Activated naive CD8-positive, alpha-beta T cell (primary cell): ENCODE measurements around the gene ARSI.

Experiments used
- H3K27ac Mint-ChIP-seq: one replicate; pipeline ENCODE4 v1.8.0; 2021; ENCODE audit warnings: mixed read lengths
- H3K27me3 Mint-ChIP-seq: one replicate; pipeline ENCODE4 v1.8.0; 2021; ENCODE audit warnings: mixed read lengths
- H3K36me3 Mint-ChIP-seq: one replicate; pipeline ENCODE4 v1.8.0; 2021; ENCODE audit warnings: mixed read lengths
- H3K4me1 Mint-ChIP-seq: one replicate; pipeline ENCODE4 v1.8.0; 2021; ENCODE audit warnings: low read depth, mixed read lengths
- H3K4me3 Mint-ChIP-seq: one replicate; pipeline ENCODE4 v1.8.0; 2021; ENCODE audit warnings: mild to moderate bottlenecking, mixed read lengths
- H3K9me3 Mint-ChIP-seq: one replicate; pipeline ENCODE4 v1.8.0; 2021; ENCODE audit warnings: low read depth, mixed read lengths

The ARSI gene

DNA sequence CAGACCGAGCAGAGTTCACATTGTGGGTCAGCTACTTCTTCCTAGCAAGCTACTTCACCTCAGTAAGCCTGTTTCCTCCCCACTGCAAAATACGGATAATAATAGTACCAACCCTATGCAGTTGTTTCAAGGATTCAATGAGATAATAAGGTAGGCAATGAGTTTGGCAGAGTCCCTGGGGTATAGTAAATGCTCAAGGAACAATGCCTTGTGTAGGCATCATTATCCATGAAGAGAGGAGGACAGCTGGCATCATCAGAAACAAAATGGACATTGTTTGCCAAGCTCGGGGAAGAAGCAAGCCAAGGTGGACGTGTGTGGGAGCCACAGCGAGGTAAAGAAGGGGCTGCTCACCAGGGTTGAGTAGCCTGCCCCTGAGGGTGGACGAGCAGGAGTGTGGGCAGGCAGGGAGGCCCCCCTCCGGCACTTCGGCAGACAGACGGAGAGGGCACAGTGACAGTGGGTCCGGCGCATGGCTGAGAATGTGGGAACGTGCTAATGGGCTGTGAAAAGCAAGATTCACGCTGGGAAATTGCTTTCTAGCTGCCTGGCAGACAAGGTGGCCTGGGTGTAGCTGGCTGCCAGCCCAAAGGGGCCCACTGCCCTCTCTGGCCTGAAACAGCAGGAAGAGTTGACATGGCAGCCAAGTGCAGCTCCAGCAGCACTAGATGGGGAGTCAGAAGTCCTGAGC is 23.2 kb downstream of the ARSI start:
- H3K36me3 Mint-ChIP-seq: no peaks in the 10 kb centered on the region
- no peak overlapping the region for H3K4me3 Mint-ChIP-seq
- H3K4me1 Mint-ChIP-seq: no peaks in the 10 kb centered on the region
- H3K9me3 Mint-ChIP-seq: no peaks in the 10 kb centered on the region
- no peak overlapping the region for H3K27ac Mint-ChIP-seq
- H3K27me3 Mint-ChIP-seq: peaks cover 4% of the 10 kb centered on the region

DNA sequence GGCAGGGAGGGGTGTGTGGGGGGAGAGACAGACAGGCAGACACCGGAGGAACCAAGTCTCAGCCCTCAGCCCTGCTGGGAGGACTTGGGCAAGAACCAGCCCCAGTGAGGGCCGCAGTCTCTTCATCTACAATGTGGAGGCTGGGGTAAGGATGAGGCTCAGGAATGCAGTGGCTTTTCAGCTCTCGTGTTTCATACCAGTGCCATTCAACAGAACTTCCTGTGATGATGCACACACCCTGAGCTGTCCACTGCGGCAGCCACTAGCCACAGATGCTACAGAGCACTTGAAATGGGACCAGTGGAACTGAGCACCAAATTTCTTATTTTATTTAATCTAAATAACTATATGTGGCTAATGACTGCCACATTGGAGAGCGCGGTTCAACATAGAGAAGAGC is 23.8 kb downstream of the ARSI start:
- no peaks in the 10 kb centered on the region for H3K4me1 Mint-ChIP-seq
- H3K27ac Mint-ChIP-seq: no peak overlapping the region
- peaks cover 4% of the 10 kb centered on the region for H3K27me3 Mint-ChIP-seq
- H3K36me3 Mint-ChIP-seq: no peaks in the 10 kb centered on the region
- H3K9me3 Mint-ChIP-seq: no peaks in the 10 kb centered on the region
- H3K4me3 Mint-ChIP-seq: no peak overlapping the region

DNA sequence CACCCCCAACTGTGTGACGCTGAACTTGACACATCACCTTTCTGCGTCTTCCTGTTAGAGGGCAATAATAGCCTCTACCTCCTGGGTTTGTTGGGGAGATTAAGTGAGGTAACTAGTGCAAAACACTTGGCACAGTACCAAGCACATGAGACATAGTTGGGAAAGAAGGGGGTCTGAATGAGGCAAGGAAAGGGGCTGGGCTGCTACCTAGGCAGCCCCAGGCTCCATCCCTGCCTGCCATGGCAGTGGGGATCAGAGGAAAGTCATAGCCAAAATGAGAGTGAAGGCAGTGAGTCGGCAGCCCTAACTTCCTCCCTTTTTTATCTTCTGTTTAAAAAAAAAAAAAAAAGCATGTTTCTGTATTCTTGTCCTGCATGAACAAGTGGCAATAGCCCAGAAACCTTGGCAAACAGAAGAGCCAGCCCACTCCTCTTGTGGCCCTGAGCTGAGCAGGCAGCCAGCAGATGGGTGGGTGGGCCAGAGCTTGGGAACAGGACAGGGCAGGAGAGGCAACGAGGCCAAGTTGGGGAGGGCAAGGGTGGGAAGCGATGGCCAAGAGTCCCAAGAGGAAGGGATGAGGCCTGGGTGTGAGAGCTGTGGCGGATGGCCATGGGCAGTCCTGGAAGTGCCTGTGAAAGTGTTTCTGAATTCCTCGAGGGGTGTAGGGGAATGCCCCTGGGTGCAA is 24.5 kb downstream of the ARSI start:
- Mint-ChIP-seq H3K27me3 (peaks cover 4% of the 10 kb centered on the region), H3K36me3 (no peaks in the 10 kb centered on the region), H3K27ac (no peak overlapping the region), H3K4me1 (no peaks in the 10 kb centered on the region), H3K9me3 (no peaks in the 10 kb centered on the region), H3K4me3 (no peak overlapping the region)

DNA sequence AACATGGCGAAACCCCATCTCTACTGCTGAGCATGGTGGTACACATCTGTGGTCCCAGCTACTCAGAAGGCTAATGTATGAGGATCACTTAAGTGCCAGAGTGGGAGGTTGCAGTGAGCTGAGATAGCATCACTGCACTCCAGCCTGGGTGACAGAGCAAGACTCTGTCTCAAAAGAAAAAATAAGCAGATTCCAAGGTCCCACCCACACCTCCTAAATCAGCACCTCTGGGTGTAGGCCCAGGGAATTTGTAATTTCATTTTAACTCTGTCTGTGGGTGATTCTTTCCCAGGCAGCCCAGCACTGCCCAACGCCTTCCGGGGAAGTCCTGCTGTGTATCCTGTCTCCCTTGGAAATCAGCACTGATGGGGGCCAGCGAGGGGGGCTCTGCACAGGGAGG is 25.7 kb downstream of the ARSI start:
- no peak overlapping the region for H3K4me3 Mint-ChIP-seq
- H3K27ac Mint-ChIP-seq: no peak overlapping the region
- H3K4me1 Mint-ChIP-seq: no peaks in the 10 kb centered on the region
- no peaks in the 10 kb centered on the region for H3K9me3 Mint-ChIP-seq
- no peaks in the 10 kb centered on the region for H3K36me3 Mint-ChIP-seq
- peaks cover 4% of the 10 kb centered on the region for H3K27me3 Mint-ChIP-seq

DNA sequence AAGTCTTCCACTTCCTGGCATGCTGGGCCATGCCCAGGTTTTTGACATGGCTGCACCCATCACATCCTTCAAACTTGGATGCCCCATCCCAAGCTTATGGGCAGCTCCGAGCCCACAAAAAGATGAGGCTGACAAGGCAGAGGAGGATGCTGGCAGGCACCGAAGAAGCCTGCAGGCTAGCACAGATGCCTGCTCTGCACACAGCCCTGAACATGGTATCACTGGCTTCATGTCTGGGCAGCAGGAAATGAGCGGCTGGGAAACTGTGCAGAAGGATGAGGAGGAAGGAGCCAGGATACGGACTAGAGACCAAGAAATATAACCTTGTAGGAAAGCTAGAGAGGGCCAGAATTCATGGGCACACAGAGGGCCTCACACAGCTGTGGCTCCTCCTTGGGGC is 27.9 kb downstream of the ARSI start:
- Mint-ChIP-seq H3K4me1 (no peaks in the 10 kb centered on the region), H3K4me3 (no peak overlapping the region), H3K36me3 (no peaks in the 10 kb centered on the region), H3K27ac (no peak overlapping the region), H3K27me3 (peaks cover 4% of the 10 kb centered on the region), H3K9me3 (no peaks in the 10 kb centered on the region)

DNA sequence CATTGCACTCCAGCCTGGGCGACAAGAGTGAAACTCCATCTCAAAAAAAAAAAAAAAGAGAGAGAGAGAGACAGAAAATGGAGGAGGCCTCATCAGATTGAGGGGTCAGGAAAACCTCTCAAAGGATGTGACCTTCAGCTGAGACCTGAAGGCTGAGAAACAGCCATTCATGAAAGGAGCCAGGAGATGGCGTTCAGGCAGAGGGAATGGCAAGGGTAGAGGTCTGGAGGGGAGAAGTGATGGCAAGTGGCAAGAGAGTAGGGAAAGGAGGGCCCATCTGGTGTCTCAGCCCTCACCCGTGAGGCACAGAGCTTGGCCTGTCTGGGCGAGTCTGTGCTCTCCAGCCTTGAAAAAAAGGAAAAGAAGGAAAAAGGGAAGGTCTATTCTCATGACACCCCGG is 30.2 kb downstream of the ARSI start:
- H3K27ac Mint-ChIP-seq: no peak overlapping the region
- H3K36me3 Mint-ChIP-seq: no peaks in the 10 kb centered on the region
- no peak overlapping the region for H3K4me3 Mint-ChIP-seq
- H3K9me3 Mint-ChIP-seq: no peaks in the 10 kb centered on the region
- H3K4me1 Mint-ChIP-seq: no peaks in the 10 kb centered on the region
- H3K27me3 Mint-ChIP-seq: peaks cover 3% of the 10 kb centered on the region

DNA sequence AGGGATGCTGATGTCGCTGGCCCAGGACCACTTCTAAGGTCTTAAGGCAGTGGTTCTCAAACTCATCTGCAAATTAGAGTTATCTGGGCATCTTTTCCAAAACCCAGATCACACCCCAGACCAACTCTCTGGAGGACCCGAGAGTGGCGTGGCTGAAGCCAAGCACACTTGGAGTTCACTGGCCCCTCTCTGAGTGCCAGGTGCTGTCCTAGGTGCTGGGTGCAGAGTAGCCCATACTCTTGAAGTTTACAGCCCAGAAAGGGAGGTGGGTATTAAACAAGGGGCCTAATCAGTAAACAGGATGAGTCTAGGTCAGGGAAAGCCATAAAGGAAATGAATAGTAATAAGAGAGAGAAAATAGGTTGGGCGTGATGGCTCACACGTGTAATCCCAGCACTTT is 30.8 kb downstream of the ARSI start:
- H3K27me3 Mint-ChIP-seq: peaks cover 3% of the 10 kb centered on the region
- no peak overlapping the region for H3K27ac Mint-ChIP-seq
- no peaks in the 10 kb centered on the region for H3K36me3 Mint-ChIP-seq
- no peaks in the 10 kb centered on the region for H3K4me1 Mint-ChIP-seq
- no peak overlapping the region for H3K4me3 Mint-ChIP-seq
- no peaks in the 10 kb centered on the region for H3K9me3 Mint-ChIP-seq

DNA sequence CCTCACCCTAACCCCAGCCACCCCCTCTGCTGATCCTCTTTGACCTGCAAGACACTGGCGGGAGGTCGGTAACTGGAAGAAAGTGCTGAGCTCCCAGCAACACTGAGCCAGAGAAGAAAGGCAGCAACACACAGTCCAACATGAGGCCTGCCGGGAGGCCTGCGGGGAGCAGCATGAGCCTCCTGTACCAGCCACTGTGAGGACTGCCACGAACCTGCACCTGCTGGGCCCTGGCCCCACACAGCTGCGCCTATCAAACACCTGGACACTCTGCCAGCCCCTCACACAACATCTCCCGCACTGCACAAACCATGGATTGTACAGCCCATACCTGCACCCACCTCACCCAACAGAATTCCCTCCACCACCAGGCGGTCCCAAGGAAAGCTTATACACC is 31.4 kb downstream of the ARSI start:
- Mint-ChIP-seq H3K4me3 (no peak overlapping the region), H3K27ac (no peak overlapping the region), H3K27me3 (no peaks in the 10 kb centered on the region), H3K36me3 (no peaks in the 10 kb centered on the region), H3K4me1 (no peaks in the 10 kb centered on the region), H3K9me3 (no peaks in the 10 kb centered on the region)

DNA sequence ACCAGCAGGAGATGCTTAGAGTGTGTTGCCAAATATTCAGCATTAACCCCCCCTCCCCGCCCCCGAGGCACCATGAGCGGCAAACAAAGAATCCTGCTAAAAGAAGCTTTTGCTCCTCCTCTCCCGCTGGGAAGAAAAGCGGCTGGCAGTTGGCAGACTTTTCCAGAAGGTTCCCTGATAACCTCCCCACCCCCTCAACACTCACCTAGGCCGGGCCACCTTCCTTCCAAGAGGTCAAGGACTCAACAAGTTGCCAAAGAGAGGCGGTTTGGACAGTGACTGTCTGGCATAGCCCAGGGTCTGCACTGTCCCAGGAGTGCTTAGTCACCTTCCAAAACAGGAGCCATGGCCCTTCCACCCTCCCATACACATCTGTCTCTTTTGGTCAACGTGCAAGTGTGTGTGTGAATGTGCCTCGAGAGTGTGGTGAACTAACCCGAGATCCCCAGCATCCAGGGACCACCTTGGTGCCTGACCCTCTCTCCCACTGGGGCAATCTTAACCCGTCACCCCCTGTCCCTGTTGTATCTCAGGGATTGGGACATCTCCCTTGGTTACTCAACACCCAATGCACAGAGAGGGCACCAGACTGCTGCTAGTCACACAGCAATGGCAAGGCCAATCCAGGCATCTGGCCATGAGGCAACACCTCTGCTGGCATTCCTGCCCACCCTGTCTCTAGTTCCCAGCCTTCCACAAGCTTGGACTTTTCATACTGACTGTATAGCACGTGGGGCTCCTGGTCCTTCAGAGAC is 32.0 kb downstream of the ARSI start:
- H3K9me3 Mint-ChIP-seq: no peaks in the 10 kb centered on the region
- H3K4me3 Mint-ChIP-seq: no peak overlapping the region
- H3K27ac Mint-ChIP-seq: no peak overlapping the region
- no peaks in the 10 kb centered on the region for H3K4me1 Mint-ChIP-seq
- H3K36me3 Mint-ChIP-seq: no peaks in the 10 kb centered on the region
- no peaks in the 10 kb centered on the region for H3K27me3 Mint-ChIP-seq

DNA sequence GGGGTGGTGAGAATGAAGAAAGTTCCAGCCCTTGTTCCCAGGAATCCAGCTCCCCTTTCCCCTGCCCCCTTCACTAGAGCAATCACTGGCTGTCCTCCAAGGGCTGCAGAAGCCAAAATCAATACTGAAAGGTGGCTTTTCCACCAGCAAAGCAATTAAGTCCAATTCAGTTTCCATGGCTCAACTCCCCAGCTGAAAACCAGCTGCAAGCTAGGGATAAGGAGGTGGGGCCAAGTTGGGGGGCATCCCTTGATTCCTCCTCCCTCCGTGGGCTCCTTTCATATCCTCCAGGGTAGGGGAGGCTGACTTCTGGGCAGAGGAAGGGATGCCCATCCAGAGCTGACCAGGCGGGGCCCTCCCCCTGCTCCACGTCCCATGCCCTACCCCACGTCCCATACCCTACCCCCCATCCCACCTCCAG is 35.8 kb downstream of the ARSI start:
- H3K27me3 Mint-ChIP-seq: no peaks in the 10 kb centered on the region
- no peak overlapping the region for H3K4me3 Mint-ChIP-seq
- no peaks in the 10 kb centered on the region for H3K36me3 Mint-ChIP-seq
- H3K4me1 Mint-ChIP-seq: no peaks in the 10 kb centered on the region
- no peaks in the 10 kb centered on the region for H3K9me3 Mint-ChIP-seq
- H3K27ac Mint-ChIP-seq: no peak overlapping the region

DNA sequence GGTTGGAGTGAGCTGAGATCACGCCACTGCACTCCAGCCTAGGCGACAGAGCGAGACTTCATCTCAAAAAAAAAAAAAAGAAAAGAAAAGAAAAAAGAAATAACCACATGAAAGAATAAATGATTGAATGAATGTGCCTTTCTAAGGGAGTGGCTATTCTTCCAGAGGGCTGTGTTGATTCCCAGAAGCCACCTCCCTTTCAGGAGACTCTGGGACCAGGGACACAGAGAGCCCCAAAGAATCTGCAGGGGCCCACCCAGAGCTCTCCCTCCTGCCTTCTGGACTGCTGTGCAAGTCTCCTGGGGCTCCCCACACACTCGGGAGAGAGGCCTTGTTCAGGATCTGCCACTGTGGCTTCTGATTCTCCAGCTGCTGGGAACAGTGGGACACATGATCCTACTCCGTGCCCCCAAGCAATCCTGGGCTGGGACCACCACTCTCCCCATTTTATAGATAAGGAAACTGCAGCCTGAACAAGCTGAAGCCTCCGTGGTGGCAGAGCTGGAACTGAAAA is 36.8 kb downstream of the ARSI start:
- Mint-ChIP-seq H3K4me1 (no peaks in the 10 kb centered on the region), H3K27me3 (no peaks in the 10 kb centered on the region), H3K9me3 (no peaks in the 10 kb centered on the region), H3K4me3 (no peak overlapping the region), H3K36me3 (no peaks in the 10 kb centered on the region), H3K27ac (no peak overlapping the region)

DNA sequence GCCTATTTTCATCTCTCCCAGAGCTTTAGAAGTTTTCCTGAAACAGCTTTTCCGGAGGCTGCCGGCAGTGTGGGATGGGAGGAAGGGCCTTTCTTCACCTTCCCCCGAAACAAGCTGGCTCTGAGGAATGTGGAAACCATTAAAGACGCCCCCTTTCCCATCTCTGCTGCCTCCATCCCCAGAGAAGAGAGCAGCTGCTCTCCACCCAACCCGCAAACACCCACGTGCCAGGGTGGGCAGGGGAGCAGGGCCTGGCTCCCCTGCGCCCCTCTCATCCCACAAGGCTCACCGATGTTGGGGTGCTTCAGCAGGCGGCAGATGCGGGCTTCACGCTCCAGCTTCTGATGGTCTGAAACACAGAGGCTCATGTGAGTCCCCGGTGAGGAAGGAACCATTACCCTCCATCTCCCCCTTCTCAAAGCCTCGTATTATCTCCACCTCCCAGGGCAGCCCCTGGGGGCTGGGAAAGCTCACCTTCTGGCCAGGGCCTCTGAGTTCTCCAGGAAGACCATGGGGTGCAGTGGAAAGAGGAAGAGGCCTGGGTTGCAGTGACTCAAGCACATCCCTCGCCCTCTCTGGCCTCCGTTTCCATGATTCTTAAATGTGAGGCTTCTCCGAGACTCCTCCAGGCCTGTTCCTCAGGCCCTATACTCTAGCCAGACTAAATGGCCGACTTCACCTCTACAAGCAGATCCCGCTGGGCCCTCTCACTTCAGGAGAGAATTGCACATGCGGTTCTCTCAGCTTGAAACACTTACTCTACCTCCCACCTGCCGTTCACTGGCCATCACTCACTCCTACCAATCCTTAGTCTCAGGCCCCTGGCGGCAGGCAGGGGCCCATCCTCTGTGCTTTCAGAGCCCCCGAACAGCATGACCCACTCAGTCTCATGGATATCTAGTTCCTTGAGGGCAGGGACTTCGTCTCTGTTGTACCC is 37.8 kb downstream of the ARSI start:
- H3K36me3 Mint-ChIP-seq: no peaks in the 10 kb centered on the region
- H3K4me1 Mint-ChIP-seq: no peaks in the 10 kb centered on the region
- H3K9me3 Mint-ChIP-seq: no peaks in the 10 kb centered on the region
- H3K27ac Mint-ChIP-seq: no peak overlapping the region
- H3K4me3 Mint-ChIP-seq: no peak overlapping the region
- H3K27me3 Mint-ChIP-seq: no peaks in the 10 kb centered on the region

DNA sequence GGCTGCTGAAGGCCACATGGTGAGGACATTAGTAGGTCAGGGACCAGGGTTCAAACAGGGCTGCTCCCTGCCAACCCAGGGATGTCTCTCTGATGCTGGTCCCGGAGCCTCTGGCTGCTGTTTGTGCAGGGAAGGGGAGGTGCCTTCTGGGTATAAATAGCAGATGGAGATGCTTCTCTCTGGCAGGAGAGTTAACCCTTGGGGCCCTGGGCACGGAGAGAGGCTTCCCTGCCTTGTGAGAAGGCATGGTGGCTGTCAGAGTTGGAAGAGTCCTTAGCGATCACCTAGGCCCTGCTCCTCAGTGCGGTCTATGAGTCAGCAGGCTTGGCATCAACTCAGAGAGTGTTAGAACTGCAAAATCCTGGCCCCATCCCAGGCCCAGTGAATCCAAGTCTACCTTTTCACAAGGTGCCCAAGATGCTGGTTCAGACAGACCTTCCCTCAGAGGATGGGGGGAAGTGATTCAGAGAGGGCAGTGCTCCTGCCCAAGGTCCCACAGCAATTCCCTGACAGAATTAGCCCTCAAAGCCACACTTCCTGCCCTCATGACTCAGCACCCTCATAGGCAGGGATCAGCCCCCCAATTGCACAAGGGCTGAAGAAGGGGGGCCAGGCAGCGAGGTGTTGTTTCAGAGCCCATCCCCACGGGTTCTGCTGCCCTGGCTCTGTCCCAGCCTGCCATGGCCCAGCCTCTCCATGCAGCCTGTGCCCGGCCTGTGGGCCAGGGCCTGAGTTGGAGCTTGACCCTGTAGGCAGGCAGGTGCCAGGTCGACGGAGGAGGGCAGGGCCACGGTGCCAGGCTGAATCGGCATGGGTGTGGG is 38.7 kb downstream of the ARSI start:
- Mint-ChIP-seq H3K4me1 (no peaks in the 10 kb centered on the region), H3K36me3 (no peaks in the 10 kb centered on the region)

DNA sequence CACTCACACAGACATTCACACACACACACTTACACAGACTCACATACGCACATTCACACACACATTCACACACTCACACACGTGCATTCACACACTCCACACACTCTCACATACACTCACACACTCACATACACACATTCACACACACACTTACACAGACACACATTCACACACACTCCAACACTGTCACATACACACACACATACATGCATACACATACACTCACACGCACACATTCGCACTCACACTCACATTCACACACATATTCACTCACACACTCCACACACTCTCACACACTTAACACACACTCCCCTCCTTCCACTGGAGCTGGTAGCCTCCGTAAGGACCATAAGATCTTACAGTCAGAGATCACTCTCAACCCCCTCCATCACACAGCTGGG is 39.3 kb downstream of the ARSI start:
- H3K27me3 Mint-ChIP-seq: no peaks in the 10 kb centered on the region
- no peak overlapping the region for H3K27ac Mint-ChIP-seq
- H3K9me3 Mint-ChIP-seq: no peaks in the 10 kb centered on the region
- H3K4me1 Mint-ChIP-seq: no peaks in the 10 kb centered on the region
- H3K4me3 Mint-ChIP-seq: no peak overlapping the region
- no peaks in the 10 kb centered on the region for H3K36me3 Mint-ChIP-seq

More for the DNA sequence above, 38.7 kb downstream of the ARSI start:
- H3K9me3 Mint-ChIP-seq: no peaks in the 10 kb centered on the region
- no peak overlapping the region for H3K4me3 Mint-ChIP-seq
- H3K27me3 Mint-ChIP-seq: no peaks in the 10 kb centered on the region
- H3K27ac Mint-ChIP-seq: no peak overlapping the region
